ENCODE measurements around the gene KRT6B.

DNA sequence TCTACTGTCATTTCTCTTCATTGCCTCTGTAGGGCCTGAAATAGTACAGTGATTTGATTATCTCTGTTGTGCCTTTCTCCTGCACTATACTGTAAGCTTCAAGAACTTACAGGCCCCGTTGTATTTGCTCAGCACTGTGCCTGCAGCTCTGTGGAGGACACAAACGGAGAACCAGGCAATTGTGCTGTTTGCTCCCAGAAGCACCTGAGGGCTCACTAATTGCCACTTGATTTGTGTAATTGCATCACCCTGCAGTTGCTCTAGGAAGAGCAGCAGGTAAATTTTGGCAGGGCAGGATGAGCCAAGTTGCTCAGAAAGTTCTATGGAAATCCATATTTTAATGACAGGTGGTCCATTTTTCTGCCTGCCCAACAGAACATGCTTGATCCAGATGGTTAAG is 34.2 kb downstream of the KRT6B start:
- TF ChIP-seq POLR2A (IDR thresholded peaks at IDR 0.05; ENCODE audit: low read length) (no peak), GATA1 (IDR thresholded peaks at IDR 0.05; ENCODE audit: low read depth, low read length) (no peak)
